GM12891 (cell line): ENCODE data around the gene LCE1A.

ENCODE experiments used
- POLR2A ChIP-seq: IDR thresholded peaks from 2 replicates; pipeline ENCODE4 v1.6.1; 2011; ENCODE audit warnings: low read depth, low read length, control low read depth
- POLR2AphosphoS5 ChIP-seq: IDR thresholded peaks from 2 replicates; pipeline ENCODE4 v1.6.1; 2011; ENCODE audit warnings: low read depth, low read length, control low read depth

DNA sequence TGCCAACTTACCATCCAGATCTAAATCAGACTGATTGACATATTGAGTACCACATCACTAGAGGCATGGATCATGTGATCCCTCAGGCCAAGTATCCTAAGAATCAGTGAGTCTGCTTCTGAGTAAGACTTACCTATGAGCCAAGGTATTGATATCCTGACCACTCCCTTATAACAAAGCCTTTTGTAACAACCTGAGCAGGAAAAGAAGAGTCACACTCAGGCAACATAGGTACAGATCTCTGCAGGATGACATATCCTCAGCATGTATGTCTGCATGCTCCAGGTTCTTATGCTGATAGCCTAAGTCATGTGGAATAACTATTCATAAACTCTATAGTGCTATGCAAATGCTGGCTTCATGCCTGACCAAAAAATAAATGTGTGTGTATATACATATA lies 2.3 kb upstream of the LCE1A start:
- TF ChIP-seq POLR2AphosphoS5 (no peak), POLR2A (no peak)
